GM21423 (cell line): Measurements from ENCODE around the gene IFT52.

ENCODE experiments used
- ATAC-seq: cut with Tn5 transposase; IDR thresholded peaks from one replicate; pipeline ENCODE4 v1.9.1; 2021; ENCODE audit warnings: mild to moderate bottlenecking, moderate library complexity; ENCODE audit not compliant: unreplicated experiment

Gene IFT52, protein sequence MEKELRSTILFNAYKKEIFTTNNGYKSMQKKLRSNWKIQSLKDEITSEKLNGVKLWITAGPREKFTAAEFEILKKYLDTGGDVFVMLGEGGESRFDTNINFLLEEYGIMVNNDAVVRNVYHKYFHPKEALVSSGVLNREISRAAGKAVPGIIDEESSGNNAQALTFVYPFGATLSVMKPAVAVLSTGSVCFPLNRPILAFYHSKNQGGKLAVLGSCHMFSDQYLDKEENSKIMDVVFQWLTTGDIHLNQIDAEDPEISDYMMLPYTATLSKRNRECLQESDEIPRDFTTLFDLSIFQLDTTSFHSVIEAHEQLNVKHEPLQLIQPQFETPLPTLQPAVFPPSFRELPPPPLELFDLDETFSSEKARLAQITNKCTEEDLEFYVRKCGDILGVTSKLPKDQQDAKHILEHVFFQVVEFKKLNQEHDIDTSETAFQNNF

DNA sequence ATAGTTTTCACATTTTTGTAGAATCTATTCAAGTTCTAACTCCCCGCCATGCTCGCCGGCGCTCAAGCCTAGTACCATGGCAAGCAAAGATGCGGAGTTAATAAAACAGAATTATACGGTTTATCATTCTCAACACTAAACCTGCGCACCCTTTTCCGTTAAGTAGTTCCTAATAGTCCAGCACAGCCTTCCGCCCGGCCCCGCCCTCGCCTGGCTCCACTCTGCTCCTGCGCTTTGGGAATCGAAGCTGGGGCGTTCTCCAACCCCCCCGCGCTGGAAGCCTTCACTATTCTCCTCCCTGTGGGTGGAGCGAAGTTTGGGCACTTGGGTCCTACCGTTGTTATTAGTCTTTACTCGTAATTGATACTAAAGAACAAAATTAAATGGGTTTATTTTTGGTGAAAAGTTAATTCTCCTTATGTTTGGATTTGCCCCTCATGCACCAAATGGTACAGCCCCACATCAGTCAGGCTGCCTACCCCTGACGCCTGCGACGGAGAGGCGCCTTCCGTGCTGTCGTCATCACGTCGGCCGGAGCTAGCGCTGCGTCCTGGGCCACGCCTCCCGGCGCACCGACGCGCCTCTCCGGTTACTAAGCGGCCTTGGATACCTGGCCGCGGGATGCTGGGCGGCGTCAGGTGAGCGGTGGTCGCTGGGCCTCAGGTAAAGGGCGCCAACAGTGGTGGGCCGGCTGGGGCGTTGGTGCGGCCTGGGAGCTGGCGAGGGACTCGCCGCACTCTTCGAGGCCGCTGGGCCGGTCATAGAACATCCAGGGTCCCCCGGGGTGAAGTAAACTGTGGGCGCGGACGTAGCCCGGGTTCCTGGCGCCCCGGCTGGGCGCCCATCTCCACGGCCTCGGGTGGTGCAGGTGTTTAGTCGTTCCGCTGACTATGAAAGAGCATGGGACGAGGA is at the start of gene IFT52:
Gene IFT52 (plus strand): TSS at position 546 of the 912 bp plus-strand sequence. CDS start 3,762 bp downstream, outside the sequence.
- peak; percentile 99 for ATAC-seq

DNA sequence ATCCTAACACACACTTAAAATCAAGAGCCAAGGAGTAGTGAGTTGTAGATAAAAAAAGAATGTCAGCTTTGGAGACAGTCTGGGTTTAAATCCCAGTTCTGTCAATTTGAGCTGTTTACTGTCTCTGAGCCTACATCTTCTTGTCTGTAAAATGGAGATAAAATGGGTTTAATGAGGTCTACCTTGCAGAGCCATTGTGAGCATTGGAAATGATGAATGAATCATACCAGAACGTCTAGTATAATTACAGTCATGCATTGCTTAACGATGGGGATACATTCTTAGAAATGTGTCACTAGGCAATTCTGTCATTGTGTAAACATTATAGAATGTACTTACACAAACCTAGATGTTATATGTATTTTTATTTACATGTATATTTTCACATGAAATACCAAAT is 49.5 kb upstream of the IFT52 start:
- ATAC-seq, result no peak

DNA sequence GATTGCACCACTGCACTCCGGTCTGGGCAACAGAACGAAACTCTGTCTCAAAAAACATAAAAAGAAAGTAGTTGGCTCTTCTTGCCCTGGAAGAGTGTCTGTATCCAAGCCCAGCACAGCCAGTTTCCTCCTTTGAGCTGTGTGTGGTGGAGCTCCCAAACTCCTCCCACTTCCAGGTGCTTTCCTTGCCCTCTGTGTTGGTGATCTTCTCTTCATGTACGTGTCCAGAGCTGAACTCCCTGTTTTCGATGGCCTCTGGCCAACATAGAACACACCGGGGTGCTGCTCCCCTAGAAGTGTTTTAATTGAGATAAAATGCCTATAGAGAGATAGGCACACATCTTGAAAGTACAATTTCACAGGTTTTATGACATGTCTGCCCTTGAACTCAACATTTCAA is 48.6 kb upstream of the IFT52 start:
- ATAC-seq, result no peak

DNA sequence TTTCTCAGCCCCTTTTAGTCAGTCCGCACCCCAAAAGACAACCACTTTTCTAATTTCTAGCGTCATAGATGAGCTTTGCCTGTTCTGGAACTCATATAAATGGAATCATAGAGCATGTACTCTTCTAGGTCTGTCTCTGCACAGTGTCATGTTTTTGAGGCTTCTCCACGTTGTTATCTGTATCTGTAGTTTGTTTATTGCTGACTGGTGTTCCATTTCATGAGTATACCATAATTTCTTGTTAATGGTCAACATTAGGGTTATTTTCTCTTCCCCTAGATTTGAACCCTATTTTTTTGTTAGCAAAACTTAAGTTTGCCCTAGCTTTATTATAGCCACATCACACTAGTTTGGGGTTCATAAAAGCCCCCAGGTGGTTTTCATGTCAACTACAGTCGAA is 48.1 kb upstream of the IFT52 start:
- ATAC-seq, result no peak

DNA sequence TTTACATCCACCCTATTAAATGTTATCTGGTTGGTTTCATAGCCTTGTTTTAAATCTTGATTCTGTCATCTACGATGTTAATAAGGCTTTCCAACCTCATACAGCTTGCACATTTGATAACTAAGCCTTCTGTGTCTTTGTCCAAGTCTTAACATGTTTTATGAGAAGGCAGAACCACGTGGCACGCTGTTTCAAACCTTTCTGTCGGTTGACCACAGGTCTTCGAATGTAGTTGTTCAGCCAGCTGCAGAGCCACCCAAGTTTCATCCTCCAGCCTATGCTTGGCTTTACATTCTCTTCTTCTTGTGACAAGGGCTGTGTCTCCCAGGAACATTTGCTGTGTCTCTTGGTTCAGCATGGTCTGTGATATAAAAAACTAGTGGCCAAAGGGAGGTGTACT is 47.6 kb upstream of the IFT52 start:
- ATAC-seq, result no peak

DNA sequence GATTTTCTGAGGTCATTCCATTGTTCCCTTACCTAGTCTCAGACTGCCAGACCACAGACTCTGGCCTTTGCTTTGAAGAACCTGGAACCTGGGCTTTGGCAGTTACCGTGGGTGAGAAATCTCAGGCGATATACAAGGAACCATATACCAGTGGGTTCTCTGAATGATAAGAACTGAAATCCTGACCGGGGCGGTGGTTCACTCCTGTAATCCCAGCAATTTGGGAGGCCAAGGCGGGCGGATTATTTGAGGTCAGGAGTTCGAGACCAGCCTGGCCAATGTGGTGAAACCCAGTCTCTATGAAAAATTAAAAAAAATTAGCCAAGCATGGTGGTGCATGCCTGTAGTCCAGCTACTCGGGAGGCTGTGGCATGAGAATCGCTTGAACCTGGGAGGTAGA is 46.2 kb upstream of the IFT52 start:
- no peak for ATAC-seq

DNA sequence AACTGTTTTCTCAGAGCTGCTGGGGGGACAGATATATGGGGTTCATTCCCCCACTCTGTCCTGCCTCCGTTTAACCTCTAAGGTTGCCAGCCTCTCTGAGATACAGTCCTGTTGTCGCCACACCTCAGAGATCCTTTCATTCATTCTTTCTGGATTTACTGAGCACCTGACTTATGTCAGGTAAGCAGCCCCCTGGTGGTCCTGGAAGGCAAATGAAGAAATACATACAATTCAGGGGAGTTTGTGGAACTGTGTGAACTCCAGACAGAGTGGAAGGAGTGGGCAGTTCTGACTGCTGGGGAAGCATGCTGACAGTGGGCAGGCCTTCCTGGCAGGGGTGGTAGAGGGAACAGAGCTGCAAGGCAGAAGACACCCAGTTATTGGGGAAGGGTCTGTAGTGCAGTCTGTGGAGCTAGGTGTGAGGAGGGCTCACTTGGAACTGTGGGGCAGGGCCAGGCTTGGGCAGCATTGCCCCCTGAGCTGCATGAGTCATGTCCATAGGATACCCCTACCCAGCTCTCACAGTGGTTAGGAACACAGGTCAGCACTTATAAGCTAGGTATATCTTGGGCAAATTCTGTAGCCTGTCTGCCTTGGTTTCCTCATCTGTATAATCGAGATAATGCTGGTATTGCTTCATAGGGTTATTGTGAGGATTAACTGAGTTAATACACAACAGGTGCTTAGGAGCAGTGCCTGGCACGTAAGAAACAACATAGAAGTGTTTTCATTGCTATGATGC is 44.7 kb upstream of the IFT52 start:
- no peak for ATAC-seq

DNA sequence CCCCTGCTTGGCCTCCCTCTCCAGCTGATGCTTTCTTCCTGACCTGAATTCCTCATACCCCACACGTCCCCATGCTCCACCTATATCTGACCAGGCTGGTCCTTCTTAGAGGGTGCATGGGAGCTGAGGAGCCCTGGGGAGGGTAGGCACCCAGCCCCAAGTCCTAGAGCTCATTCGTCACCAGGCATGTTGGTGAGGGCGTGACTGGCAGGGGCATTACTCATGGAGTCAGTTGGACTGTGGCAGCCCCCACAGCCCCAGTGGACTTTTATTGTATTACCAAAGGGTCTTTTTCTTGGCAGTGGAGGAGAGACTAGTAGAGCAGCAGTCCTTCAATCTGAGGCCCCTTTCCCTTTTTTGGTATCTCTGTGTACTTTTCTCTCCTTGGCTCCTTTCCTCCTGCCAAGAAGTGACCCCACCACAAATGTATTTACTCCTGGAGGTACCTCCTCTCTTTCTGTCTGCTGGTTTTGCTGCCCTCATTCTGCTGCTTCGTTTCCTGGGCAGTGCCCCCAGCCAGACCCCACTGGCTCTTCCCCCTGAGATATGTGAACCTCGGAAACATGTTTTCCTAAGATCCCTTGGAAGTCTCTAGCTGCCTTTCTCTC is 42.4 kb upstream of the IFT52 start:
- no peak for ATAC-seq

DNA sequence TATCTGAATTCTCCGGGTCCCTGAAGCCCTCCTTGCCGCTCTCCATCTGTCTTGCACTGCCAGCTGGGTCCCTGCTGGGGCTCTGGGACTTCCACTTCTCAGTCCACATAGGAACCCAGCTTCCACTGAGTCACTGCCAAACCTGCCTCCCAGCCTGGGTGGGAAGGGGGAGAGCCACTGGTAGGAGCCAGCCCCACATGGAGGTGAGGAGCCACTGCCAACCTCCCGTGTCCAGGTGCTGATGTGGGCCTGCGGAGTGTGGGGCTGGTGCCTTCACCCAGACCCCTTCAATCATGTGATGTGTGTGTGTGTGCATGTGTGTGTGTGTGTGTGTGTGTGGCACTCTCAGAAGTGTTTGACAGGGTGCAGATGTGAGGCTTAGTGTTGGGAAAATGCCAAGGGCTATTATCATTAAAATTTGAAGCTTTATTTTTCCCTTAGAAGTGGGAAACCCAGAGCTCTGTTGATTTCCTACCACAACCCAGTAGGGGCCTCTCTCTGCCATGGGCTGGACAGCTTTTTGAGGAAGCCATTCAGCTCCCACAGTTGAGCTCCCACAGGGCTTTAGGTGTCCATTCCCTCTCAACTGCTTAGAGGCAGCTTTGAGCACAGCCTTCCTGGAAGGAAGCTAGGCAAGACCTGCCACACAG is 41.2 kb upstream of the IFT52 start:
- ATAC-seq, result no peak

DNA sequence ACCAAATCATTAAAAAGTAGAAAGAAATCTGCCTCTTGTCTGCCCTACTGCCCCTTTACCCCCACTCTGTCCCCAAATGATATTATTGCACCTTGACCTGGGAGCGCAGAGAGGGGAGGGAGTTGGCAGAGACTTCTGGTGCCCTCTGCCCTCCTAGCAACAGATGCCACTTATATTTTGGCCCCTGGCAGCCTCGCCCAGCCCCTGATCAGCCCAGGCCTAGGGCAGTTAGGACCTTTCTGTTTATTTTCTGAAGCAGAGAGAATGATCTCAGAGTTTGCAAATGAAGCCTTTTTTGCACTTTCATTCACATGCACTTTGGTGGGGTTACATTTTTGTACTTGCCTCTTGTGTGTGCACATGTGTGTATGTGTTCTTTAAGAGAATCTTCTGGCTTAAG is 40.3 kb upstream of the IFT52 start:
- ATAC-seq, result no peak

DNA sequence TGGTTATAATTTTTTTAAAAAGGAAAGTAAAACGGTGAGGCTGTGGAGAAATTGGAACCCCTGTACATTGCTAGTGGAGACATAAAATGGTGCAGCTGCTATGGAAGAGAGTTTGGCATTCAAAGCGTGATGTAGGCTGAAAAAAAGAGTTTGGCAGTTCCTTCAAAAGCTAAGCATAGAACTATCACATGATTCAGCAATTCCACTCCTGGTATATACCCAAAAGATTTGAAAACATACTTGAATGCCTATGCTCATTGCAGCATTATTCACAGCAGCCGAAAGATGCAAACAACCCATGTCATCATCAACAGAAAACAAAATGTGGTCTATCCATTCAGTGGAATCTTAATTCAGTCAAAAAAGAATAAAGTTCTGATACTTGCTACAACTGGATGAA is 36.4 kb upstream of the IFT52 start:
- ATAC-seq, result no peak

DNA sequence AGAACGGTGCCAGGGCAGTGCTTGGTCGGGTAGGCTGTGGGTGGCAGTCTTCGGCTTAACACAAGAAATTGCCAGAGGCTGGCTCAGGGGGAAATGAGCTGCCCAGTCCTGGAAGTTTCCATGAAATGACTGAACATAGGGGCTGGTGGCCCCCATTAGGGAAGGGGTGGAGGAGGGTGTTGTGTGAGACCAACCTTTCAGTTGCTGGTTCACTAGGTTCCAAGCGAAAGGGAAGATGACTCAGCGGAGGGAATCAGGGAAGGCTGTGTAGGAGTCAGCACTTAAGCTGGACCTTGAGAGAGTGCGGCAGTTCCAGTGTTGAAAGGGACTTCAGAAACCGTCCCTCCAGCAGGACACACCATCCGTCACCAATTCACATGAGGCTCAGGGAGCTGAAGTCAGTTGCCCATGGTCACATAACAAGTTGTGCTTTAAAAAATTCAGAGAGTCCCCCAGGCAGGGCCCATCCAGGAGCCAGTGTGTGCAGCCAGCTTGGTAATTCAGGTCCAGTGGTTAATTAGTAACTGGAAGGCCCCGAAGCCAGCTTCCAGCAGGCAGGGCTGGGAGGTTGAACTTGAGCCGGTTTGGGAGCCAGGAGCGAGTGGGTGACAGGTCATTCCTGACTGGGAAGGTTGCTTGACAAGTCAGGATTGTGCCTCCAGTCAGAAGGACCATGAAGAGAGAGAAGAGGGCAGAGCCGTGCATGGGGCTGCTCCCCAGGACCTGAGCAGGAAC is 32.2 kb upstream of the IFT52 start, which contains the start of gene SGK2:
Gene SGK2 (plus strand): TSS at position 616 of the 735 bp plus-strand sequence. CDS start 7,469 bp downstream, outside the sequence.
- ATAC-seq, result no peak

DNA sequence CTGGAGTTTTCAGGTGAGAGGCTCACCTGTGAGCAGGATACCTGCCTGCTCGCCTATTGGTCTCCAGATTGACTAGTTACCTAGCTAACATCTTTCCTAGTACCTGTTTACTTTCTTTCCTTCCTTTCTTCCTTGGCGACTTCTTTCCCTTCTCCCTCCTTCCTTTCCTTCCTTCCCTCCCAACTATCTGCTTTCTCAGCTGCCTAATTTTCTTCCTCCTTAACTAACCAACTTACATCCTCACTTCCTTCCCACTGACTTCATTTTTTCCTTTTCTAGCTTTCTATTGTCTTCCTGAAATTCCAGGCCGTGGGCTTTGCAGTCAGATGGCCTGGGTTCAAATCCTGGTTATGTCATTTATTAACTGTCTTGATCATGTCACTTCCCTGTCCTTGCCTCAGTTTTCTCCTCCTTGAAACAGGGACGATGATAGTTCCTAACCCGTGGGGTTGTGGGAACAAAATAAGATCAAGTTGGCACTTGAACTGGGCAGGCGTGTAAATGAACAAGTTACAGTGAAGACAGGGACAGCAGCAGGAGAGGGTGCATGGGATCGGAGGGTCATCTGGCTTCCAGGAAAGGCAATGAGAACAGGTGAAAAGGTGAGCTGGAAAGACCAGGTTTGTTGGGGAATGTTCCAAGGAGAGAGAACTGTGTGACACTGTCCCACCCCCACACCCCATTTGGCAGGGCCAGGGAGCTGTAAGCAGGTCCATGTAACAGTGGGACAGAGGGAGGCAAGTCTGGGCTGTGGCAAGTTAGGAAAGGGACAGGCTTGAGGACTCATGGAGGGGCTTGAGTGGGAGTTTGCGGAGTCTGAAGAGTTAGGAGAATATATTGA is 31.4 kb upstream of the IFT52 start:
- ATAC-seq, result no peak

DNA sequence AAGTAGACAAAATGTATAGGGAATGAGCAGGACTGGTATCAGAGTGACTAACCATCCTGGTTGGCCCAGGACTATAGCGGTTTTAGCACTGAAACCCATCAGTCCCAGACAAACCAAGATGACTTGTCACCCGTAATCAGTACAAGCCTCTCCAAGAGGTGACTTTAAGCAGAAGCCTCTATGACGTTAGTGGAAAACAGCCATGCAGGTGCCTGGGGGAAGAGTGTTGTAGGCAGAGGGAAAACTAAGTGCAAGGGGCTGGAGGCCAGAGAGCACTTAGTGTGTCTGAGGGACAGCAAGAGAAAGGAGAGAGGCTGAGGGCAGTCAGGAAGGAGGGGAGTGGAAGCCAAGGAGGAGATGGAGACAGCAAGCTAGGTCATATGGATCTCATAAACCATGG is 29.8 kb upstream of the IFT52 start:
- no peak for ATAC-seq

DNA sequence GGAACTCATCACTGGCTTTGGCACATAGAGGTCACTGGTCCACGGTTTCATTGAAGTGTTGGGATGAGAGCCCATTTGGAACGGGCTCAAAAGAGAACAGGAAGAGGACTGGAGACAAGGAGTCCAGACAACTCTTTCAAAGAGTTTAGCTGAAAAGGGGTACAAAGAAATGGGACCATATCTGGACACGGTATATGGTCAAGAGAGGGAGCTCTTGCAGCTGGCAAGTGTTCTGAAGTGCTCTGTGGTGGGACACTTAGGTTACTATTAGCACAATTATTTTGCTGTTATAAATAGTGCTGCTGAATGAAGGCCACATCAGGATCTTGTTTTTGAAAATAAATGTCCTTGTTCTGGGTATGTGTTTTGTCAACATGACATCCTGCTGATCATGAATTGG is 27.3 kb upstream of the IFT52 start:
- ATAC-seq, result no peak

DNA sequence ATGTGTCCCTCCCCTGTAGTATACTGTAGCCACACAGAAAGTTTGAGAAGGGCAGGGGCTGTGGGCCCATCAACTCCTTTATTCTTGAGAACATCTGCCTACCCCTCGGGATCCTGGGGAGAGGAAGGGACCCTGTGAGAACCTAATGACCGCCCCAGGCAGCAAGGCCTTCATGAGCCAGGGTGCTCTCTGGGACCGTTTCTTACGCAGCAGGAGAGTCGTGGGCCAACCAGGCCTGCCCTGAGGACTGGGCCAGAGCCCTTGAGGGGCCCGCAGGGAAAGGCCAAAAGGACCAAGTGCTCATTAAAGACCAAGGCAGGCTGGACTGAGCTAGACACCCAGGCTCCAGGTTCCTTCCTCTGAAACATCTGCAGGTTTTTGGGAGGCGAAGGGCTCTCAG is 26.7 kb upstream of the IFT52 start:
- no peak for ATAC-seq

DNA sequence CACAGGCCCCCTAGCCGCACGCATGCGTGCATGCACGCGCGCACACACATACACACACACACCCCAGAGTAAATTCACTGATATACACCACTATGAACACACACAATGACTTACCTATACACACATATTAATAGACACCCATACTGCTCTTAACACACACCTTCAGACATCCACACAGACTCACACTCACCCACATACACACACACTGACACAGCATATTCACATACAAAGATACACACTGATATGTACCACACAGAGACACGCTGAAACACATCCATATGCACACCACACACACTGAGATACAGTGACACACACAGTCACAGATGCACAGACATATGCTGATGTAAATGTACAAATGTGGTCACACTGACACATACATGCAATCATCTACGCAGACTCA is 26.3 kb upstream of the IFT52 start:
- ATAC-seq, result no peak

DNA sequence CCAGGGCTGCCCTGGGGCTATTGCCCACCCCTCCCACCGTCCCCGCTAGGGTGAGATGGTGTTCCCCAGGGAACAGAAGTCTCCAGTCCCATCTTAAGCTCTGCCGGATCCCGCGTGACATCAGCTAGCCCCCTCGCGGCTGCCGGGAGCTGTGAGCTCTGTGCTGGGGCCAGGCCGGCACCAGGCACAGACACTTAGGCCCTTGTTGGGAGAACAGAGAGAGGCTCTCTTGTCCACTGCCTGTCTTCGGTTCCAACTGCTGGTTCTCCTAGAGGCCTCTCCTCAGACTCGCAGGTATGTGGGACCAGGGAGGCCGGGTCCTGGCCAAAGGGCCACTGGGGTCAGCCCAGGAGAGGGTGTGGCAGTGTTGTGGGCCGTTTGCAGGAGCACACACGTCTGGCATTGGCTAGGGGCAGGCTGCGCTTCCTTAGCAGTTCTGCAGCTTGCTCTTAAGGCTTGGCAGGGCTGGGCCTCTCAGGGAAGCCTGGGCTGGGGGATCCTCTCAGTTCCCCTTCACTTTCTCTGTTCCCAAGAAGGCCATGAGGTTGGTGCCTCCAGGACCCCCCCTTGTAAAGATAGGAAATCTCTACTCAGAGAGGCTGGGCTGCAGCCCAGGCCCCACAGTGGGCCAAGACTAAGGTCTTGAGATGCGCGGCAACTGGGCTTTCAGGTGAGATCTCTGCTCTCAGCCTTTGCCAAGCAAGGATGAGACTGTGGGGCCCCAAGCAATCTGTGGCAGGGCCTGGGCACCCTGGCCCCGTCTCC is 25.6 kb upstream of the IFT52 start:
- no peak for ATAC-seq
